Lung (tissue), 12 donors: ENCODE measurements around the gene HMGCS2. TPM values are rescaled to one million over a fixed set of nuclear protein-coding genes. Genes with fewer than 3 reads are reported as not detected.

Source experiments
- ATAC-seq: fragments of 200-7000 bp; cut with Tn5 transposase; one replicate; pipeline ENCODE4 v1.9.1; 2020; ENCODE audit warnings: moderate number of reproducible peaks; ENCODE audit not compliant: insufficient read depth, low FRiP score
- DNase-seq, 3 donors: peaks; one replicate each; pipeline ENCODE4 v3.0.0-alpha.2; 2013 to 2017
- H3K27ac ChIP-seq, 2 donors: one replicate each; pipeline ENCODE4 v1.5.1; 2013; ENCODE audit warnings: mild to moderate bottlenecking in 2 of 2, moderate library complexity in 2 of 2, control low read depth in 1 of 2, inconsistent platforms in 1 of 2, low read depth in 1 of 2, low read length in 1 of 2
- H3K27me3 ChIP-seq, 3 donors: one replicate each; pipeline ENCODE4 v1.5.1; 2013; ENCODE audit warnings: low read length in 2 of 3; ENCODE audit not compliant: control insufficient read depth in 3 of 3, insufficient read depth in 3 of 3
- H3K36me3 ChIP-seq, 4 donors: one replicate each; pipeline ENCODE4 v1.5.1; 2013; ENCODE audit warnings: low read length in 4 of 4, mild to moderate bottlenecking in 1 of 4, moderate library complexity in 1 of 4; ENCODE audit not compliant: control insufficient read depth in 4 of 4, insufficient read depth in 4 of 4
- H3K4me1 ChIP-seq, 5 donors: one replicate each; pipeline ENCODE4 v1.5.1; 2013; ENCODE audit warnings: low read length in 5 of 5, mild to moderate bottlenecking in 2 of 5, moderate library complexity in 1 of 5; ENCODE audit not compliant: control insufficient read depth in 5 of 5, insufficient read depth in 5 of 5
- H3K4me3 ChIP-seq: one replicate; pipeline ENCODE4 v1.5.1; 2013; ENCODE audit warnings: mild to moderate bottlenecking, control low read depth, moderate library complexity
- H3K9ac ChIP-seq, 2 donors: one replicate each; pipeline ENCODE4 v1.5.1; 2013; ENCODE audit warnings: low read length in 2 of 2, control low read depth in 1 of 2; ENCODE audit not compliant: insufficient read depth in 1 of 2
- H3K9me3 ChIP-seq, 4 donors: one replicate each; pipeline ENCODE4 v1.5.1; 2013; ENCODE audit warnings: low read length in 3 of 4, mild to moderate bottlenecking in 1 of 4, moderate library complexity in 1 of 4; ENCODE audit not compliant: control insufficient read depth in 4 of 4, insufficient read depth in 3 of 4
- CTCF ChIP-seq: IDR thresholded peaks from 2 replicates; pipeline ENCODE4 v1.5.1; 2012; ENCODE audit warnings: mild to moderate bottlenecking; ENCODE audit errors: control extremely low read depth, extremely low read depth
- WGBS, 2 donors: extraction: QIAGEN DNeasy Blood & Tissue Kit; methylation state at CpG; one replicate each; pipeline ENCODE4 v1.1.7; 2013; 5-methylcytosine and 5-hydroxymethylcytosine counted together
- polyA plus RNA-seq, 2 donors: library from polyadenylated mRNA; stranded (reverse); fragments of 200-250 nt; gene quantifications; one replicate each; pipeline ENCODE4 v1.2.1, GENCODE V29; 2013
- total RNA-seq, 2 donors: library from RNA; depleted of rRNA in 1 of 2; stranded (reverse); fragments of >200 nt in 1 of 2; gene quantifications; one replicate each; pipeline ENCODE4 v1.2.1, GENCODE V29; 2014 to 2021
- donor health status: control.
- donor health status: control.
- donor health status: Bipolar disorder and iron deficiency.
- donor health status: healthy.
- donor health status: DM: yes; HTN: yes; CAD: no.

Gene HMGCS2
- total and polyA plus RNA-seq, 4 donors: 0.28 to 4.2 (median 0.52) TPM; not detected in 1

- H3K9ac ChIP-seq: no peak overlapping the region
- no peak for DNase-seq
- no peaks in the 10 kb centered on the region for H3K27me3 ChIP-seq
- TF ChIP-seq CTCF: no peak
- H3K27ac ChIP-seq: no peak overlapping the region
- peaks cover 0 to 2% (median 0%) of the 10 kb centered on the region in 4 donors for H3K36me3 ChIP-seq
- no peak for ATAC-seq
- peaks cover 0 to 9% (median 4%) of the 10 kb centered on the region in 4 donors for H3K9me3 ChIP-seq
- H3K4me1 ChIP-seq: no peaks in the 10 kb centered on the region
- no peak overlapping the region for H3K4me3 ChIP-seq
- WGBS, 2 donors: 63 to 71% methylated on average over 2 of the region's 2 CpGs
These were observed 68.4 kb downstream of the HMGCS2 start for GRCh38 chr1:119700326-119700725.

Other genes with a start within 250 kb of the HMGCS2 start
- 10 to 100 TPM in 1 of 2 donors, 1 to 10 TPM in 1; 6.1 to 22.2 TPM for gene ZNF697, start 120.6 kb downstream of the HMGCS2 start, total RNA-seq
- 1 to 10 TPM; 2.3 to 3.9 TPM for gene ZNF697, start 120.6 kb downstream of the HMGCS2 start, polyA plus RNA-seq
- gene PHGDH, start 57.0 kb downstream of the HMGCS2 start, total RNA-seq: 100 to 1,000 TPM in 1 of 2 donors, 10 to 100 TPM in 1; 35.2 to 133 TPM
- 10 to 100 TPM; 28.8 to 33.2 TPM for gene PHGDH, start 57.0 kb downstream of the HMGCS2 start, polyA plus RNA-seq
- gene REG4, start 42.6 kb upstream of the HMGCS2 start, total RNA-seq: not detected
- under 1 TPM in 1 of 2 donors, not detected in 1; 0.08 TPM for gene REG4, start 42.6 kb upstream of the HMGCS2 start, polyA plus RNA-seq
- not detected for gene ADAM30, start 127.6 kb upstream of the HMGCS2 start, total RNA-seq
- gene ADAM30, start 127.6 kb upstream of the HMGCS2 start, polyA plus RNA-seq: not detected